Right lobe of liver (tissue), 6 donors: ENCODE results near the gene WNT9B. TPM values are rescaled to one million over a fixed set of nuclear protein-coding genes. Genes with fewer than 3 reads are reported as not detected.

Experiments
- ATAC-seq, 4 donors: fragments of 200-7000 bp; cut with Tn5 transposase; one replicate each; pipeline ENCODE4 v1.9.1; 2020; ENCODE audit warnings: mild to moderate bottlenecking in 4 of 4, moderate library complexity in 4 of 4
- DNase-seq, 3 donors: peaks; one replicate each; pipeline ENCODE4 v3.0.0-alpha.2; 2020
- H3K27ac ChIP-seq, 3 donors: fragments of 200-600 bp; one replicate each; pipeline ENCODE4 v1.8.0; 2022
- H3K27me3 ChIP-seq, 2 donors: fragments of 200-600 bp; one replicate each; pipeline ENCODE4 v1.8.0; 2022
- H3K36me3 ChIP-seq, 4 donors: fragments of 200-600 bp; sonication (generic) in 1 of 4; one replicate each; pipeline versions ENCODE4 v1.5.1 to v1.8.0; 2017 to 2022; ENCODE audit warnings: control low read depth in 1 of 4
- H3K4me1 ChIP-seq, 4 donors: fragments of 200-600 bp; sonication (generic) in 1 of 4; one replicate each; pipeline versions ENCODE4 v1.5.1 to v1.8.0; 2017 to 2022; ENCODE audit warnings: control low read depth in 1 of 4
- H3K4me3 ChIP-seq, 3 donors: fragments of 200-600 bp; one replicate each; pipeline ENCODE4 v1.8.0; 2022
- H3K9me3 ChIP-seq, 4 donors: fragments of 200-600 bp; sonication (generic) in 1 of 4; one replicate each; pipeline versions ENCODE4 v1.5.1 to v1.8.0; 2017 to 2022; ENCODE audit warnings: control low read depth in 1 of 4
- POLR2A ChIP-seq: fragments of 450-650 bp; IDR thresholded peaks from one replicate; pipeline ENCODE4 v1.6.1; 2017; ENCODE audit warnings: antibody characterized with exemption, mild to moderate bottlenecking
- WGBS: methylation state at CpG from one replicate; pipeline ENCODE4 v1.1.6; 2018; ENCODE audit warnings: low coverage, low lambda C conversion rate; ENCODE audit not compliant: insufficient coverage; ENCODE audit errors: missing lambda C conversion rate; 5-methylcytosine and 5-hydroxymethylcytosine counted together
- intact Hi-C, 2 donors: fragments of 100-400 bp; cut with DNase I; formaldehyde crosslinking; loops; one replicate each; pipeline versions ENCODE4 v1.11.2 to v1.14.1; 2022
- total RNA-seq, 6 experiments: library from RNA; depleted of rRNA in 2 of 6; stranded (reverse); fragments of >200 nt in 2 of 6; fragmentation: NEBNext Ultra II Directional in 3 of 6; extraction: Animal tissue kit (Norgen Biotek cat#: 25700) in 3 of 6; gene quantifications; one replicate each; pipeline versions ENCODE4 v1.1.0 to v1.2.4, GENCODE V29; 2016 to 2023
- TF ChIP-seq, protein P1 (sequence below), 4 donors: fragments of 200-600 bp in 3 of 4; fragments of 450-650 bp in 1 of 4; IDR thresholded peaks; one replicate each; pipeline versions ENCODE4 v1.5.1 to v1.8.0; 2016 to 2022; ENCODE audit warnings: antibody characterized with exemption in 4 of 4, mild to moderate bottlenecking in 2 of 4
- donor health status: DM: no; HTN: yes; CAD: no.
- donor health status: DM: no; HTN: no; CAD: no.
- donor health status: DM: no; HTN: no; CAD: no.
- donor health status: DM: no; HTN: yes; CAD: no.
- donor health status: DM: no; HTN: yes; CAD: no.

The WNT9B gene
- total RNA-seq, 6 experiments from 2014 or later, result 0.55 to 1.7 (median 1.2) TPM; not detected in 3

- no peak for TF ChIP-seq POLR2A
- TF ChIP-seq, protein P1, sequence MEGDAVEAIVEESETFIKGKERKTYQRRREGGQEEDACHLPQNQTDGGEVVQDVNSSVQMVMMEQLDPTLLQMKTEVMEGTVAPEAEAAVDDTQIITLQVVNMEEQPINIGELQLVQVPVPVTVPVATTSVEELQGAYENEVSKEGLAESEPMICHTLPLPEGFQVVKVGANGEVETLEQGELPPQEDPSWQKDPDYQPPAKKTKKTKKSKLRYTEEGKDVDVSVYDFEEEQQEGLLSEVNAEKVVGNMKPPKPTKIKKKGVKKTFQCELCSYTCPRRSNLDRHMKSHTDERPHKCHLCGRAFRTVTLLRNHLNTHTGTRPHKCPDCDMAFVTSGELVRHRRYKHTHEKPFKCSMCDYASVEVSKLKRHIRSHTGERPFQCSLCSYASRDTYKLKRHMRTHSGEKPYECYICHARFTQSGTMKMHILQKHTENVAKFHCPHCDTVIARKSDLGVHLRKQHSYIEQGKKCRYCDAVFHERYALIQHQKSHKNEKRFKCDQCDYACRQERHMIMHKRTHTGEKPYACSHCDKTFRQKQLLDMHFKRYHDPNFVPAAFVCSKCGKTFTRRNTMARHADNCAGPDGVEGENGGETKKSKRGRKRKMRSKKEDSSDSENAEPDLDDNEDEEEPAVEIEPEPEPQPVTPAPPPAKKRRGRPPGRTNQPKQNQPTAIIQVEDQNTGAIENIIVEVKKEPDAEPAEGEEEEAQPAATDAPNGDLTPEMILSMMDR (IDR thresholded peaks at IDR 0.05), result no peak
- Histone ChIP-seq H3K4me3 (no peak overlapping the region), H3K27ac (no peak overlapping the region), H3K27me3 (peaks cover 8 to 30% of the 10 kb centered on the region in 2 donors), H3K9me3 (no peaks in the 10 kb centered on the region), H3K4me1 (peaks cover 0 to 19% (median 5%) of the 10 kb centered on the region in 4 donors), H3K36me3 (no peaks in the 10 kb centered on the region)
- ATAC-seq, result no peak
- 40% methylated on average over 1 of the region's 13 CpGs for WGBS
- no peak for DNase-seq
- intact Hi-C loops, result no loop called here
These were observed 30.6 kb upstream of the WNT9B start for GRCh38 chr17:46820592-46821450.

- ATAC-seq (peak in 3 of 4 donors; percentile 3 to 24 (median 12)), DNase-seq (no peak)
- Histone ChIP-seq H3K9me3 (no peaks in the 10 kb centered on the region), H3K4me3 (no peak overlapping the region), H3K4me1 (peaks cover 0 to 19% (median 5%) of the 10 kb centered on the region in 4 donors), H3K27me3 (peaks cover 8 to 30% of the 10 kb centered on the region in 2 donors), H3K27ac (no peak overlapping the region), H3K36me3 (no peaks in the 10 kb centered on the region)
- no peak for TF ChIP-seq POLR2A
- TF ChIP-seq, protein P1 (IDR thresholded peaks at IDR 0.05), result no peak
- intact Hi-C loops, result no loop called here
- WGBS, result 15% methylated on average over 16 of the region's 31 CpGs
These were observed 29.6 kb upstream of the WNT9B start for GRCh38 chr17:46821482-46822387.

DNA sequence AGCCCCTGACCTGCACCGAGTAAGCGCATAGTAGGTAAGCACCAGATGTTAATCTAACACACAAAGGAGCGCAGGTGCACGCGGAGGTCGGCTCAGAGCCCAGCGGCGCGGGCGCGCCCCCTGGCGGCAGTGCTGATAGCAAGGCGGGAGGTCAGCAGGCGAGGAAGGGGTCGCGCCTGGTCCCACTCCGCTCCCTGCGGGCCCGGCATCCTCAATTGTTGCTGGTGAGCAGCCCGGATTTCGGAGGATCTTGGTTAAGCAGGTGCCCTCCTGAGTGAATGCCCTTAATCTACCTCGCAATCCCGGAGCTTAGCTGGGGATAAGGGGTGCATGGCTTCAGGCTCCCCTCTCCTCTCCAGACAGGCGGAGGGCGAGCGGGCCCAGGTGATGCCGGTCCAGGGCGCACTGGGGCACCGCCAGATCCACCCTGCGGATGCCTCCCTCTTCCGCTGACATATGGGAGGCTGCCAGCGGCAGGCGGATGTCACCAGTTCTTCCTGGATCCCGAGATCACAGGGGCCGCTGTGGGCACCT, 28.9 kb upstream of the WNT9B start:
- H3K27ac ChIP-seq, result no peak overlapping the region
- H3K4me3 ChIP-seq, result no peak overlapping the region
- 19% methylated on average over 25 of the region's 35 CpGs for WGBS
- no peaks in the 10 kb centered on the region for H3K36me3 ChIP-seq
- peaks cover 8 to 30% of the 10 kb centered on the region in 2 donors for H3K27me3 ChIP-seq
- DNase-seq, result peak in 2 of 3 donors; percentile 43 to 64
- intact Hi-C loops, result no loop called here
- no peak for TF ChIP-seq POLR2A
- TF ChIP-seq, protein P1 (IDR thresholded peaks at IDR 0.05), result peak; percentile 67 to 91 (median 76)
- peaks cover 0 to 19% (median 5%) of the 10 kb centered on the region in 4 donors for H3K4me1 ChIP-seq
- H3K9me3 ChIP-seq, result no peaks in the 10 kb centered on the region
- ATAC-seq, result peak; percentile 63 to 75 (median 66)

DNA sequence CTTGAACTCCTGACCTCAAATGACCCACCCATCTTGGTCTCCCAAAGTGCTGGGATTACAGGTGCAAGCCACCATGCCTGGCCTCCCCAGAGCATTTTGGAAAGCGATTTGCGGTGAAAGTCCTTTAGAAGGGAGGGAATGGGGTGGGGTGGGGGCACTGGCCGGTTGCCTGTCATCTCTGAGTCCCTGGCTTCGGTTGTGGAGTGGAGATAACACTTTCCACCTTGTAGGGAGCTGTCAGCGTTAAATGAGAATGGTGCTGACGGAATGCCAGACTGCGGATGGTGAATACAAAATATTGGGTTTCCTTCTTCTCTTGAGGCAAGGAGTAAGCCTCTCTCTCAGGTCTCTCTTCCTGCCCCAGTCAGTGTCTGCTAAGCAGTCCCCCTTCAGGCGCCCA, 27.7 kb upstream of the WNT9B start:
- peaks cover 3 to 20% of the 10 kb centered on the region in 2 donors for H3K27me3 ChIP-seq
- H3K27ac ChIP-seq, result no peak overlapping the region
- ATAC-seq, result no peak
- 80% methylated on average over 4 of the region's 8 CpGs for WGBS
- no peaks in the 10 kb centered on the region for H3K9me3 ChIP-seq
- no peak overlapping the region for H3K4me3 ChIP-seq
- intact Hi-C loops, result no loop called here
- H3K4me1 ChIP-seq, result peaks cover 0 to 14% (median 4%) of the 10 kb centered on the region in 4 donors
- TF ChIP-seq, protein P1 (IDR thresholded peaks at IDR 0.05), result no peak
- TF ChIP-seq POLR2A, result no peak
- no peaks in the 10 kb centered on the region for H3K36me3 ChIP-seq
- no peak for DNase-seq
